H1 (cell line): ENCODE results near the gene CENPI. TPM values are rescaled to one million over a fixed set of nuclear protein-coding genes. Genes with fewer than 3 reads are reported as not detected.

ENCODE experiments used
- CBX8 ChIP-seq: fragments of 300-800, 300-1000 bp; sonication (generic); IDR thresholded peaks from 2 replicates; pipeline ENCODE4 v1.7.1; 2016; ENCODE audit warnings: low read depth, low read length, borderline replicate concordance
- CTBP2 ChIP-seq: IDR thresholded peaks from 2 replicates; pipeline ENCODE4 v1.7.0; 2011; ENCODE audit warnings: borderline replicate concordance, mild to moderate bottlenecking, moderate library complexity, mixed read lengths, low read length; ENCODE audit not compliant: insufficient read depth, insufficient read length
- POLR2AphosphoS5 ChIP-seq: IDR thresholded peaks from 2 replicates; pipeline ENCODE4 v1.6.1; 2011; ENCODE audit warnings: low read depth, low read length
- SP2 ChIP-seq: IDR thresholded peaks from 2 replicates; pipeline ENCODE4 v1.6.1; 2012; ENCODE audit warnings: mild to moderate bottlenecking, low read length, inconsistent platforms
- polyA plus RNA-seq, 7 experiments: library from polyadenylated mRNA; depleted of rRNA in 3 of 7; stranded (reverse) in 5 of 7; unstranded in 2 of 7; fragments of >200 nt in 5 of 7; fragments of 200-250 nt in 2 of 7; gene quantifications; 1 replicate in 5 of 7; 2 replicates in 1 of 7; 4 replicates in 1 of 7; pipeline versions ENCODE4 v1.2.1 to v1.2.3, GENCODE V29; 2011 to 2013; ENCODE audit warnings: missing spikeins in 2 of 7, mixed read lengths in 2 of 7
- total RNA-seq: library from RNA; stranded (reverse); fragmentation: NEBNext Ultra II Directional; extraction: Animal tissue kit (Norgen Biotek cat#: 25700); gene quantifications from 2 replicates; pipeline ENCODE4 v1.2.1, GENCODE V29; 2021
- TF ChIP-seq, protein P1 (sequence below): IDR thresholded peaks from 2 replicates; pipeline ENCODE4 v1.6.1; 2012; ENCODE audit warnings: low read length, inconsistent platforms
- TF ChIP-seq, protein P2 (sequence below), 3 experiments: IDR thresholded peaks; 1 replicate in 2 of 3; 2 replicates in 1 of 3; pipeline versions ENCODE4 v1.5.1 to v1.6.1; 2011; ENCODE audit warnings: low read length in 3 of 3, mild to moderate bottlenecking in 3 of 3, inconsistent platforms in 2 of 3, low read depth in 1 of 3, moderate library complexity in 1 of 3; ENCODE audit not compliant: insufficient read depth in 1 of 3; ENCODE audit errors: control extremely low read depth in 1 of 3

The CENPI gene
- total and polyA plus RNA-seq, 2 of the 8 experiments (the other 6 are each of a cell fraction or from before 2014, with no cell fraction given) = 7.2 to 22.5 TPM

DNA sequence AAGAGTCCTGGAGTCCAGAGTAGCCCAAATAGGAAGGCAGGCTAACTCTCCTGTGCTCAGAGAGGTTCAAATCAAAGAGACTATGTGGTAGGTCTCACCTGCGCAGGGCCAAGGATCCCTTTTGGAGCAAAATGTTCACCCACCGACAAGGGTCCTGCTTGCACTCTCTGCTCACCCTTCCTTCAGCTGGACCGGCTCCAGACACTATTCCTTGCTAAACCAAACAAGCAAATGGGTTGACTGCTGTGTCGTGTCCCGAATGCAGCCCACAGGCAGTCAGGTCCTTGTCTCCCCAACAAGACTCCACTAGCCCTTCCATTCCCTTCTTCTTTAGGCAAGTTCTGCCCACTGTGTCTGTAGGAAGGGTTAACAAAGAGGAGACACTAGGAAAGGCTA, 46.9 kb upstream of the CENPI start (continued):
- TF ChIP-seq, protein P1, sequence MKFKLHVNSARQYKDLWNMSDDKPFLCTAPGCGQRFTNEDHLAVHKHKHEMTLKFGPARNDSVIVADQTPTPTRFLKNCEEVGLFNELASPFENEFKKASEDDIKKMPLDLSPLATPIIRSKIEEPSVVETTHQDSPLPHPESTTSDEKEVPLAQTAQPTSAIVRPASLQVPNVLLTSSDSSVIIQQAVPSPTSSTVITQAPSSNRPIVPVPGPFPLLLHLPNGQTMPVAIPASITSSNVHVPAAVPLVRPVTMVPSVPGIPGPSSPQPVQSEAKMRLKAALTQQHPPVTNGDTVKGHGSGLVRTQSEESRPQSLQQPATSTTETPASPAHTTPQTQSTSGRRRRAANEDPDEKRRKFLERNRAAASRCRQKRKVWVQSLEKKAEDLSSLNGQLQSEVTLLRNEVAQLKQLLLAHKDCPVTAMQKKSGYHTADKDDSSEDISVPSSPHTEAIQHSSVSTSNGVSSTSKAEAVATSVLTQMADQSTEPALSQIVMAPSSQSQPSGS = no peak
- TF ChIP-seq POLR2AphosphoS5 (no peak), CBX8 (no peak), CTBP2 (no peak), SP2 (no peak)
- TF ChIP-seq, protein P2, sequence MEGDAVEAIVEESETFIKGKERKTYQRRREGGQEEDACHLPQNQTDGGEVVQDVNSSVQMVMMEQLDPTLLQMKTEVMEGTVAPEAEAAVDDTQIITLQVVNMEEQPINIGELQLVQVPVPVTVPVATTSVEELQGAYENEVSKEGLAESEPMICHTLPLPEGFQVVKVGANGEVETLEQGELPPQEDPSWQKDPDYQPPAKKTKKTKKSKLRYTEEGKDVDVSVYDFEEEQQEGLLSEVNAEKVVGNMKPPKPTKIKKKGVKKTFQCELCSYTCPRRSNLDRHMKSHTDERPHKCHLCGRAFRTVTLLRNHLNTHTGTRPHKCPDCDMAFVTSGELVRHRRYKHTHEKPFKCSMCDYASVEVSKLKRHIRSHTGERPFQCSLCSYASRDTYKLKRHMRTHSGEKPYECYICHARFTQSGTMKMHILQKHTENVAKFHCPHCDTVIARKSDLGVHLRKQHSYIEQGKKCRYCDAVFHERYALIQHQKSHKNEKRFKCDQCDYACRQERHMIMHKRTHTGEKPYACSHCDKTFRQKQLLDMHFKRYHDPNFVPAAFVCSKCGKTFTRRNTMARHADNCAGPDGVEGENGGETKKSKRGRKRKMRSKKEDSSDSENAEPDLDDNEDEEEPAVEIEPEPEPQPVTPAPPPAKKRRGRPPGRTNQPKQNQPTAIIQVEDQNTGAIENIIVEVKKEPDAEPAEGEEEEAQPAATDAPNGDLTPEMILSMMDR (IDR thresholded peaks at IDR 0.05; ENCODE audit: control extremely low read depth in 1 of 3, insufficient read depth in 1 of 3, low read depth in 1 of 3, low read length in 3 of 3) = no peak
